Panc1 (cell line): Measurements from ENCODE around the gene SMAD1. TPM values are rescaled to one million over a fixed set of nuclear protein-coding genes. Genes with fewer than 3 reads are reported as not detected.

Experiments
- ATAC-seq: fragments of 200-7000 bp; cut with Tn5 transposase; 2 replicates; pipeline ENCODE4 v1.9.1; 2020; ENCODE audit warnings: mild to moderate bottlenecking, moderate library complexity
- BruUV-seq: library from RNA; stranded (reverse); fragments of 400-500 nt; replicated peaks from 2 replicates; lab custom pipeline; 2021; lab: Mats Ljungman, UMichigan
- CTCF ChIA-PET: fragments of 300-600 bp; sonication (Branson Sonifier 250); formaldehyde crosslinking; loops from one replicate; lab custom pipeline; 2022; ENCODE audit warnings: antibody characterized with exemption; lab: Charles Lee
- POLR2A ChIA-PET: fragments of 300-600 bp; sonication (Branson Sonifier 250); formaldehyde crosslinking; loops from one replicate; lab custom pipeline; 2022; ENCODE audit warnings: antibody characterized with exemption; lab: Charles Lee
- DNase-seq: peaks from one replicate; pipeline ENCODE4 v3.0.0-alpha.2; 2010; ENCODE audit warnings: low read depth, low spot score
- H3K27ac ChIP-seq: 2 replicates; pipeline ENCODE4 v1.5.1; 2011; ENCODE audit warnings: mild to moderate bottlenecking, low read length, inconsistent platforms
- H3K27me3 ChIP-seq: fragments of 200-500 bp; sonication (Bioruptor generic); 2 replicates; pipeline ENCODE4 v1.6.0; 2014; ENCODE audit warnings: low read length, inconsistent platforms; ENCODE audit not compliant: control insufficient read depth, insufficient read depth
- H3K36me3 ChIP-seq: fragments of 200-500 bp; sonication (Bioruptor generic); 2 replicates; pipeline ENCODE4 v1.5.1; 2014; ENCODE audit warnings: inconsistent platforms, mild to moderate bottlenecking, low read length, moderate library complexity; ENCODE audit not compliant: control insufficient read depth, insufficient read depth
- H3K4me1 ChIP-seq: 2 replicates; pipeline ENCODE4 v1.5.1; 2011; ENCODE audit warnings: inconsistent platforms, mild to moderate bottlenecking, low read length, moderate library complexity; ENCODE audit not compliant: control insufficient read depth, insufficient read depth
- H3K4me3 ChIP-seq, 2 experiments: 2 replicates each; pipeline ENCODE4 v1.5.1; 2011 to 2012; ENCODE audit warnings: low read depth in 2 of 2, low read length in 2 of 2, mild to moderate bottlenecking in 2 of 2, inconsistent platforms in 1 of 2, moderate library complexity in 1 of 2
- H3K9me3 ChIP-seq: fragments of 200-500 bp; sonication (Bioruptor generic); 2 replicates; pipeline ENCODE4 v1.5.1; 2014; ENCODE audit warnings: low read depth, mild to moderate bottlenecking, inconsistent platforms, low read length, moderate library complexity; ENCODE audit not compliant: control insufficient read depth, insufficient read depth
- CTCF ChIP-seq: fragments of 450-650 bp; IDR thresholded peaks from 2 replicates; pipeline ENCODE4 v1.5.1; 2017; ENCODE audit warnings: mild to moderate bottlenecking
- POLR2AphosphoS5 ChIP-seq: IDR thresholded peaks from 2 replicates; pipeline ENCODE4 v1.6.1; 2012; ENCODE audit warnings: mild to moderate bottlenecking, low read depth, low read length, moderate library complexity
- REST ChIP-seq, 2 experiments: IDR thresholded peaks; 2 replicates each; pipeline ENCODE4 v1.6.1; 2011 to 2012; ENCODE audit warnings: low read depth in 2 of 2, control low read depth in 1 of 2, low read length in 1 of 2, mild to moderate bottlenecking in 1 of 2, moderate library complexity in 1 of 2; ENCODE audit not compliant: insufficient read depth in 1 of 2
- SIN3A ChIP-seq: IDR thresholded peaks from 2 replicates; pipeline ENCODE4 v1.6.1; 2012; ENCODE audit warnings: low read depth, mild to moderate bottlenecking, low read length, moderate library complexity, borderline replicate concordance; ENCODE audit not compliant: insufficient read depth
- TCF7L2 ChIP-seq: IDR thresholded peaks from 2 replicates; pipeline ENCODE4 v1.6.1; 2011; ENCODE audit warnings: mild to moderate bottlenecking, low read depth, low read length, inconsistent platforms
- in situ Hi-C: cut with HindIII; loops from 2 replicates; pipeline ENCODE4 v1.10.0; 2016; ENCODE audit warnings: low sequenced_read_pairs, low pct_unique_long_range_greater_than_20kb
- intact Hi-C: fragments of 100-400 bp; cut with micrococcal nuclease; formaldehyde crosslinking; loops from one replicate; pipeline ENCODE4 v1.10.0; 2022; ENCODE audit not compliant: unreplicated experiment
- total RNA-seq: library from RNA; stranded (reverse); gene quantifications from one replicate; pipeline ENCODE4 v1.2.1, GENCODE V29; 2021; ENCODE audit not compliant: unreplicated experiment

Gene SMAD1
- total RNA-seq, 1 experiment from 2014 or later: 24.1 TPM

GRCh38 chr4:145521282-145521681 lies 39.6 kb downstream of the SMAD1 start:
- no peak for TF ChIP-seq TCF7L2
- no peak for TF ChIP-seq POLR2AphosphoS5
- TF ChIP-seq CTCF: no peak
- no peak for TF ChIP-seq REST (IDR thresholded peaks at IDR 0.05; ENCODE audit: insufficient read depth in 1 of 2, low read depth in 2 of 2, low read length in 1 of 2)
- TF ChIP-seq SIN3A: no peak
- Histone ChIP-seq H3K27ac (no peak overlapping the region), H3K4me3 (no peak overlapping the region), H3K36me3 (no peaks in the 10 kb centered on the region), H3K27me3 (no peaks in the 10 kb centered on the region), H3K9me3 (no peaks in the 10 kb centered on the region), H3K4me1 (no peaks in the 10 kb centered on the region)
- ATAC-seq (no peak), DNase-seq (no peak)
- intact Hi-C loops (no loop called here), in situ Hi-C loops (no loop called here)
- no TSS peak for BruUV-seq
- POLR2A ChIA-PET: no interaction called here
- CTCF ChIA-PET: no interaction called here

- H3K27ac ChIP-seq: no peak overlapping the region
- intact Hi-C loops: no loop called here
- POLR2A ChIA-PET: no interaction called here
- DNase-seq: no peak
- H3K27me3 ChIP-seq: no peaks in the 10 kb centered on the region
- TF ChIP-seq TCF7L2 (no peak), POLR2AphosphoS5 (no peak), CTCF (no peak), SIN3A (no peak), REST (IDR thresholded peaks at IDR 0.05; ENCODE audit: insufficient read depth in 1 of 2, low read depth in 2 of 2, low read length in 1 of 2) (no peak)
- no peaks in the 10 kb centered on the region for H3K36me3 ChIP-seq
- no peaks in the 10 kb centered on the region for H3K9me3 ChIP-seq
- H3K4me3 ChIP-seq: no peak overlapping the region
- no TSS peak for BruUV-seq
- in situ Hi-C loops: no loop called here
- no peaks in the 10 kb centered on the region for H3K4me1 ChIP-seq
- CTCF ChIA-PET: no interaction called here
- no peak for ATAC-seq
These were observed 41.5 kb downstream of the SMAD1 start for GRCh38 chr4:145523117-145523516.
